Measurements from ENCODE around the gene TNFAIP3. TPM values are rescaled to one million over a fixed set of nuclear protein-coding genes. Genes with fewer than 3 reads are reported as not detected.

Gene TNFAIP3
- total RNA-seq, 1 donor from 2014 or later: 1.8 TPM

GRCh38 chr6:137827411-137827940 lies 39.6 kb upstream of the TNFAIP3 start:
- Histone ChIP-seq H3K27me3 (no peaks in the 10 kb centered on the region), H3K79me2 (ENCODE audit: low read depth) (no peaks in the 10 kb centered on the region), H3K27ac (no peak overlapping the region), H3F3A (ENCODE audit: low read depth) (no peaks in the 10 kb centered on the region), H3K9ac (no peak overlapping the region), H2AFZ (replicated peaks) (no peak overlapping the region), H3K4me1 (no peaks in the 10 kb centered on the region), H3K4me2 (no peak overlapping the region), H3K9me3 (ENCODE audit: low read depth) (no peaks in the 10 kb centered on the region), H4K20me1 (ENCODE audit: low read depth) (no peaks in the 10 kb centered on the region), H3K36me3 (no peaks in the 10 kb centered on the region), H3K4me3 (no peak overlapping the region)
- Mint-ChIP-seq H3K27me3 (ENCODE audit: insufficient read depth, low read depth) (peaks cover 2% of the 10 kb centered on the region), H3K36me3 (no peaks in the 10 kb centered on the region), H3K27ac (no peak overlapping the region), H3K9me3 (no peaks in the 10 kb centered on the region), H3K4me1 (peaks cover 14% of the 10 kb centered on the region), H3K4me3 (no peak overlapping the region)
- DNase-seq (ENCODE audit: low spot score): no peak
- TF ChIP-seq EZH2 (IDR thresholded peaks at IDR 0.05): no peak
- no peak for TF ChIP-seq EZH2phosphoT487 (IDR thresholded peaks at IDR 0.05)
- TF ChIP-seq CTCF (IDR thresholded peaks at IDR 0.05): no peak

GRCh38 chr6:137827977-137828810 lies 38.9 kb upstream of the TNFAIP3 start:
- Histone ChIP-seq H3K79me2 (ENCODE audit: low read depth) (no peaks in the 10 kb centered on the region), H3K9me3 (ENCODE audit: low read depth) (no peaks in the 10 kb centered on the region), H3K27me3 (no peaks in the 10 kb centered on the region), H3K4me3 (no peak overlapping the region), H3K4me1 (no peaks in the 10 kb centered on the region), H3F3A (ENCODE audit: low read depth) (no peaks in the 10 kb centered on the region), H2AFZ (replicated peaks) (no peak overlapping the region), H3K36me3 (no peaks in the 10 kb centered on the region), H3K27ac (no peak overlapping the region), H3K9ac (no peak overlapping the region), H3K4me2 (no peak overlapping the region), H4K20me1 (ENCODE audit: low read depth) (no peaks in the 10 kb centered on the region)
- DNase-seq (ENCODE audit: low spot score): no peak
- Mint-ChIP-seq H3K9me3 (no peaks in the 10 kb centered on the region), H3K27ac (no peak overlapping the region), H3K27me3 (ENCODE audit: insufficient read depth, low read depth) (peaks cover 2% of the 10 kb centered on the region), H3K4me1 (peaks cover 14% of the 10 kb centered on the region), H3K4me3 (no peak overlapping the region), H3K36me3 (no peaks in the 10 kb centered on the region)
- TF ChIP-seq EZH2 (IDR thresholded peaks at IDR 0.05) (no peak), EZH2phosphoT487 (IDR thresholded peaks at IDR 0.05) (no peak), CTCF (IDR thresholded peaks at IDR 0.05) (no peak)

- Histone ChIP-seq H3K4me3 (no peak overlapping the region), H3K9ac (no peak overlapping the region)
- no peak overlapping the region for H3K4me3 Mint-ChIP-seq
These were observed 37.4 kb upstream of the TNFAIP3 start for GRCh38 chr6:137829641-137830083.

More at GRCh38 chr6:137829641-137830083, 37.4 kb upstream of the TNFAIP3 start:
- Mint-ChIP-seq H3K27me3 (ENCODE audit: insufficient read depth, low read depth) (peaks cover 2% of the 10 kb centered on the region), H3K4me1 (peaks cover under 1% of the 10 kb centered on the region), H3K36me3 (no peaks in the 10 kb centered on the region), H3K9me3 (peaks cover 3% of the 10 kb centered on the region), H3K27ac (no peak overlapping the region)
- no peaks in the 10 kb centered on the region for H3K9me3 ChIP-seq (ENCODE audit: low read depth)
- H3K27ac ChIP-seq: no peak overlapping the region
- H2AFZ ChIP-seq (replicated peaks): no peak overlapping the region
- TF ChIP-seq EZH2 (IDR thresholded peaks at IDR 0.05) (no peak), CTCF (IDR thresholded peaks at IDR 0.05) (no peak), EZH2phosphoT487 (IDR thresholded peaks at IDR 0.05) (no peak)
- H3K27me3 ChIP-seq: no peaks in the 10 kb centered on the region
- H3K4me2 ChIP-seq: no peak overlapping the region
- H3K4me1 ChIP-seq: no peaks in the 10 kb centered on the region
- no peaks in the 10 kb centered on the region for H3K79me2 ChIP-seq (ENCODE audit: low read depth)
- H3F3A ChIP-seq (ENCODE audit: low read depth): no peaks in the 10 kb centered on the region
- no peaks in the 10 kb centered on the region for H4K20me1 ChIP-seq (ENCODE audit: low read depth)
- no peak for DNase-seq (ENCODE audit: low spot score)
- H3K36me3 ChIP-seq: no peaks in the 10 kb centered on the region
